Activated naive CD4-positive, alpha-beta T cell (primary cell): ENCODE results near the gene EFNB1.

ENCODE experiments used
- DNase-seq, 4 experiments: peaks; one replicate each; lab custom pipeline; 2025; lab: John Stamatoyannopoulos, UW

Gene EFNB1

GRCh38 chrX:68883800-68884199 lies 55.0 kb downstream of the EFNB1 start:
- no peak for DNase-seq

GRCh38 chrX:68889249-68889648 lies 60.4 kb downstream of the EFNB1 start:
- DNase-seq = no peak
